Activated T-cell treated with anti-CD3 and anti-CD28 coated beads, Interleukin-2, amount 50 U/mL, for 4 hours (primary cell): ENCODE results near the gene CEP250. TPM values are rescaled to one million over a fixed set of nuclear protein-coding genes. Genes with fewer than 3 reads are reported as not detected.

ENCODE experiments used
- ATAC-seq, 2 donors: fragments of 200-7000 bp; cut with Tn5 transposase; one replicate each; pipeline ENCODE4 v1.10.0; 2021
- DNase-seq: peaks from one replicate; pipeline ENCODE4 v3.0.0-alpha.2; 2020
- H3K27me3 Mint-ChIP-seq: one replicate; pipeline ENCODE4 v1.8.0; 2021; ENCODE audit warnings: low read depth, mixed read lengths
- H3K36me3 Mint-ChIP-seq: one replicate; pipeline ENCODE4 v1.8.0; 2022; ENCODE audit warnings: mixed read lengths; ENCODE audit not compliant: insufficient read depth
- H3K4me1 Mint-ChIP-seq: one replicate; pipeline ENCODE4 v1.8.0; 2021; ENCODE audit warnings: low read depth, mixed read lengths
- H3K4me3 Mint-ChIP-seq: one replicate; pipeline ENCODE4 v1.8.0; 2021; ENCODE audit warnings: mild to moderate bottlenecking, moderate library complexity, mixed read lengths
- H3K9me3 Mint-ChIP-seq: one replicate; pipeline ENCODE4 v1.8.0; 2021; ENCODE audit warnings: mixed read lengths
- total RNA-seq, 3 donors: library from RNA; stranded (reverse); gene quantifications; one replicate each; pipeline ENCODE4 v1.2.1, GENCODE V29; 2021

Gene CEP250
- total RNA-seq, 3 donors from 2014 or later: 27.7 to 31.9 (median 30.9) TPM

DNA sequence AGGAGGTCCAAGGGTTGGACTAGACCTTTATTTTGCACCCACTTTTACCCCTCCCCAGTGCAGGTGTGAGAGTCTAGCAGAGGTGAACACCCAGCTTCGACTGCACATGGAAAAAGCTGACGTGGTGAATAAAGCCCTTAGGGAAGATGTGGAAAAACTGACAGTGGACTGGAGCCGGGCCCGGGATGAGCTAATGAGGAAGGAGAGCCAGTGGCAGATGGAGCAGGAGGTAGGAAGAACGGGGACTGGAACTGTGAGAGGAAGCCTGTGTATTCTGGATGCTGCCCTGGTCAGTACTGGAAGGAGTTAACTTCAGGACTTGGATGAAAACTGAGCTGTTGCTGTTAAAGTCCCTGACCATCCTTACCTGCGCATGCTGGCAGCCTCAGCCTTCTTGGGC, 10.6 kb downstream of the CEP250 start:
- ATAC-seq: no peak
- Mint-ChIP-seq H3K9me3 (no peaks in the 10 kb centered on the region), H3K27me3 (no peaks in the 10 kb centered on the region), H3K4me3 (no peak overlapping the region), H3K36me3 (peaks cover 3% of the 10 kb centered on the region), H3K4me1 (no peaks in the 10 kb centered on the region)
- DNase-seq: no peak

GRCh38 chr20:35466856-35467255, 11.5 kb downstream of the CEP250 start:
- H3K4me3 Mint-ChIP-seq: no peak overlapping the region
- H3K36me3 Mint-ChIP-seq: peaks cover 3% of the 10 kb centered on the region
- H3K9me3 Mint-ChIP-seq: no peaks in the 10 kb centered on the region
- DNase-seq: no peak
- ATAC-seq: no peak
- H3K4me1 Mint-ChIP-seq: no peaks in the 10 kb centered on the region
- no peaks in the 10 kb centered on the region for H3K27me3 Mint-ChIP-seq

- no peaks in the 10 kb centered on the region for H3K4me1 Mint-ChIP-seq
- ATAC-seq (no peak), DNase-seq (no peak)
- H3K4me3 Mint-ChIP-seq: no peak overlapping the region
- H3K9me3 Mint-ChIP-seq: no peaks in the 10 kb centered on the region
- peaks cover 3% of the 10 kb centered on the region for H3K36me3 Mint-ChIP-seq
- no peaks in the 10 kb centered on the region for H3K27me3 Mint-ChIP-seq
These were observed 12.2 kb downstream of the CEP250 start for GRCh38 chr20:35467339-35468224.

DNA sequence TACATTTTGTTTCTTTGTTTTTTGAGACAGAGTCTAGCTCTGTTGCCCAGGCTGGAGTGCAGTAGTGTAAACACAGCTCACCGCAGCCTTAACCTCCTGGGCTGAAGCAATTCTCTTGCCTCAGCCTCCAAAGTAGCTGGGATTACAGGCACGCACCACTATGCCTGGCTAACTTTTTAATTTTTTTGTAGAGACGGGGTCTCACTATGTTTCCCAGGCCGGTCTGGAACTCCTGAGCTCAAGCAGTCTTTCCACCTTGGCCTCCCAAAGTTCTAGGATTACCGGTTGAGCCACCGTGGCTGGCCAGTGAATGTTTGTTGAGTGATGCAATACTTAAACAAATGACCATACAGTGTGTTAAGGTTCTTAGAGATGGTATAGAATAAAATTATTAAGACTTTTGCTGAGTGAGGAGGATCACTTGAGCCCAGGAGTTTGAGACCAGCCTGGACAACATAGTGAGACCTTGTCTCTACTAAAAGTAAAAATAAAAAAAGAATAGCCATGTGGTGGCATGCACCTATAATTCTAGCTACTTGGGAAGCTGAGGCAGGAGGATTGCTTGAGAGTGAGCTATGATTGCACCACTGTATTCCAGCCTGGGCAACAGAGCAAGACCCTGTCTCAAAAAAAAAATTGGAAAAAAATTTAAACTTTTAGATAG, 13.4 kb downstream of the CEP250 start:
- H3K36me3 Mint-ChIP-seq: peaks cover 3% of the 10 kb centered on the region
- no peaks in the 10 kb centered on the region for H3K4me1 Mint-ChIP-seq
- H3K4me3 Mint-ChIP-seq: no peak overlapping the region
- ATAC-seq (no peak), DNase-seq (no peak)
- no peaks in the 10 kb centered on the region for H3K27me3 Mint-ChIP-seq
- H3K9me3 Mint-ChIP-seq: no peaks in the 10 kb centered on the region

GRCh38 chr20:35472209-35472608, 16.8 kb downstream of the CEP250 start:
- H3K9me3 Mint-ChIP-seq: no peaks in the 10 kb centered on the region
- DNase-seq (no peak), ATAC-seq (no peak)
- H3K27me3 Mint-ChIP-seq: no peaks in the 10 kb centered on the region
- no peaks in the 10 kb centered on the region for H3K4me1 Mint-ChIP-seq
- H3K4me3 Mint-ChIP-seq: no peak overlapping the region
- no peaks in the 10 kb centered on the region for H3K36me3 Mint-ChIP-seq

DNA sequence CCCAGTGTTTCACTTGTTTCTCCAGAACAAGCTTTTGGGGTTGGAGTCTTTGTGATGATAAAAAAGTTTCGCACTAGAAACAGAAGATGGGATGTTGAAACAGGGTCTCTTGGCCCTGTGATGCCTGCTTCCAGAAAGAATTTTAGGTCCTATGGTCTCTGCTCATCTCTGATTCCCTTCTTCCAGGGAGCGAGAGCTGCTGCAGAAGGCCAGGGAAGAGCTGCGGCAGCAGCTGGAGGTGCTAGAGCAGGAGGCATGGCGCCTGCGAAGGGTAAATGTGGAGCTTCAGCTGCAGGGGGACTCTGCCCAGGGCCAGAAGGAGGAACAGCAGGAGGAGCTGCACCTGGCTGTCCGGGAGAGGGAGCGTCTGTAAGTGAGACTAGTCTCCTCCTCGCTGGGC, 18.3 kb downstream of the CEP250 start:
- Mint-ChIP-seq H3K4me1 (no peaks in the 10 kb centered on the region), H3K27me3 (no peaks in the 10 kb centered on the region), H3K9me3 (no peaks in the 10 kb centered on the region), H3K36me3 (peaks cover 5% of the 10 kb centered on the region), H3K4me3 (no peak overlapping the region)
- DNase-seq: no peak
- ATAC-seq: no peak

DNA sequence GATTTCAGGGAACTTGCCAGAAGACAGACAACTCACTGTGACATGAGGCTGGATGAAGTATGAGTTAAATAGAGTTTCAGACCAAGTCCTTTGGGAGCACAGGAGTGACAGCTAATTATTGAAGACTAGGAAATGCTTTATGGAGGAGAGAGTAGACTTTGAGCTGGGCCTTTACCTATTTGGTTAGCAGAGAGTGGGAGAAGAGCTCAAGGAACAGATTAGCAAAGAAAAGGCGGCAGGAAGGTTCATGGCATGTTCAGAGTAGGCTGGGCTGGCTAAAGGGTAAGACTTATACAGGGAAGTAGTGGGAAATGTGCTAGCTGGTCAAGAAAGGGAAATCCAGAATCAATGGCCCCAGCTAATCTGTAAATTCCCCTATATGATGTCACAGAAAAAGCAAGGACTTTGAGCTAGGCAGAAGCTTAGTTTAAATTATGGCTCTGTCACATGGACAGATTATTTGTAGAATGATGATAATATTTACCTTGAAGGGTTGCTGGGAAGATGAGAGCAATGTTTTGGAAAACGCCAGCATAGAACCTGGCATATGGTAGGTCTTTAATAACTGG, 19.0 kb downstream of the CEP250 start:
- ATAC-seq (no peak), DNase-seq (no peak)
- Mint-ChIP-seq H3K27me3 (no peaks in the 10 kb centered on the region), H3K36me3 (peaks cover 5% of the 10 kb centered on the region), H3K9me3 (no peaks in the 10 kb centered on the region), H3K4me1 (no peaks in the 10 kb centered on the region), H3K4me3 (no peak overlapping the region)

DNA sequence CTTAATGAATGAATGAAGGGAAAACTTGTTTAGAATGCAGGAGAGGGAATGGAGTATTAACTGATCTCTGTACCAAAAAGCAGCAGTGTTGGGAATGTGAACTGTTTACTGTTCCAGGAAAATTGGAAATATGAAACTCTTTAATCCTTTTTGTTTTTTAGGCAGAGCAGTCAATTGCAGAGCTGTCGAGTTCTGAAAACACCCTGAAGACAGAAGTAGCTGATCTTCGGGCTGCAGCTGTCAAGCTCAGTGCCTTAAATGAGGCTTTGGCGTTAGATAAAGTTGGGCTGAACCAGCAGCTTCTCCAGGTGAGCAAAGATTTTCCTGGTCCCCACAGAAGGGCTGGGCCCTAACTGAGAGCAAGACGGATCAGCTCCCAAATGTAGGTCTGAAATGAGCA, 20.9 kb downstream of the CEP250 start:
- H3K4me3 Mint-ChIP-seq: no peak overlapping the region
- no peak for DNase-seq
- no peaks in the 10 kb centered on the region for H3K4me1 Mint-ChIP-seq

DNA sequence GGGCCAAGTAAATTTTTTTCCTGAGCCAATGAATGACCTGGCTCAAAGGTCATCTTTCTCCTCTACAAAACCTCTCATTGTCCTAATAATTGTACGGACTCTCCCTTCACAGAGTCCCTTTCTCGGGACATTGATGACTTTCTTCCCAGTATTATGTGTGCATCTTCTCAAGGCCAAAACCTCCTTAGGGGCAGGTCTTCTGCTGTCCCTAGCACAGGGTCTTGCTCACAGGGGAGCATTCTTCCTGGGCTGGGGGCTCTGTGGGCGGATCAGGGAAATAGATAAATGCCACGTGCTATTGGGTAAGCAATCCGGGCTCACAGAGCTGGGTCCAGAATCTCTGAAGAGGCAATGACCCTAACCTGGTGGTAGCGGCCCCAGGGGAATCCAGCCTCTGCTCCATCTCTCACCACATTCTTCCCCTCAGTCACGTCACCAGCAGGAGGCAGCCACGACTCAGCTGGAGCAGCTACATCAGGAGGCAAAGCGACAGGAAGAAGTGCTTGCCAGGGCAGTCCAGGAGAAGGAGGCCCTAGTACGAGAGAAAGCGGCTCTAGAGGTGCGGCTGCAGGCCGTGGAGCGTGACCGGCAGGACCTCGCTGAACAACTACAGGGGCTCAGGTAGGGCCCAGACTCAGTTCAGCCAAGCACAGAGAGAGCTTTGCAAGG, 23.5 kb downstream of the CEP250 start:
- no peaks in the 10 kb centered on the region for H3K9me3 Mint-ChIP-seq
- H3K4me1 Mint-ChIP-seq: no peaks in the 10 kb centered on the region

More for the DNA sequence above, 20.9 kb downstream of the CEP250 start:
- Mint-ChIP-seq H3K36me3 (peaks cover 11% of the 10 kb centered on the region), H3K27me3 (no peaks in the 10 kb centered on the region), H3K9me3 (no peaks in the 10 kb centered on the region)
- no peak for ATAC-seq

GRCh38 chr20:35479798-35480197, 24.4 kb downstream of the CEP250 start:
- no peak for ATAC-seq
- Mint-ChIP-seq H3K4me1 (peaks cover 2% of the 10 kb centered on the region), H3K27me3 (no peaks in the 10 kb centered on the region), H3K4me3 (no peak overlapping the region), H3K9me3 (no peaks in the 10 kb centered on the region), H3K36me3 (peaks cover 21% of the 10 kb centered on the region)
- DNase-seq: no peak

More for the DNA sequence above, 23.5 kb downstream of the CEP250 start:
- no peak overlapping the region for H3K4me3 Mint-ChIP-seq
- ATAC-seq (peak in 1 of 2 donors; percentile 40), DNase-seq (no peak)
- peaks cover 15% of the 10 kb centered on the region for H3K36me3 Mint-ChIP-seq
- no peaks in the 10 kb centered on the region for H3K27me3 Mint-ChIP-seq

DNA sequence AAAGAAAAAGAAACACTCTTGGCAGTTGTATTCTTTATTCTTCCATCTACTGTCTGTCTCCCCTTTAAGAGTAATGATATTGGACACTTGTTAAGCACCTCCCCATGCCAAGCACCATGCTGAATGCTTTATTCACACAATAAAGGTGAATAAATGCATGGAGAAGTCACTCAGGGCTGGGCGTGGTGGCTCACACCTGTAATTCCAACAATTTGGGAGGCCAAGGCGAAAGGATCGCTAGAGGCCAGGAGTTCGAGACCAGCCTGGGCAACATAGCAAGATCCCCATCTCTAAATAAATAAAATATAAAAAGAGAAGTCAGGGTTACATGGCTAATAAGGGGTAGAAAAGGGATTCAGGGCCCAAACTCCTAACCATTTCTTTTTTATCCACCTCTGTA, 32.1 kb downstream of the CEP250 start:
- Mint-ChIP-seq H3K9me3 (no peaks in the 10 kb centered on the region), H3K27me3 (no peaks in the 10 kb centered on the region), H3K4me1 (peaks cover 46% of the 10 kb centered on the region), H3K4me3 (no peak overlapping the region), H3K36me3 (peaks cover 20% of the 10 kb centered on the region)
- DNase-seq: no peak
- ATAC-seq: no peak

DNA sequence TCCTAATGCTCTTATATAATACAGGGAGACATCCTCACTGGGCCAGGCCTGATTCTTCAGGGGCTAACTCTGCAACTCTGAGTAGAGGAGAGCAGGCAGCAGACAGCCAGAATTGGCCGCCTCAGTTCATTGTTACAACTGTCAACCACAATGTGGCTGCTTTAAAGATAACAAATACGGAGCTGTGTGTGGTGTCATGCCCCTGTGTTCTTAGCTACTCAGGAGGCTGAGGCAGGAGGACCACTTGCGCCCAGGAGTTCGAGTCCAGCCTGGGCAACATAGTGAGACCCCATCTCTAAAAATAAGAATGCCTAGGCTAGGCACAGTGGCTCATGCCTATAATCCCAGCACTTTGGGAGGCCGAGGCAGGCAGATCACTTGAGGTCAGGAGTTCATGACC, 34.3 kb downstream of the CEP250 start:
- peak overlapping the region; percentile 98 for H3K4me3 Mint-ChIP-seq
- DNase-seq (no peak), ATAC-seq (no peak)
- H3K9me3 Mint-ChIP-seq: no peaks in the 10 kb centered on the region
- H3K4me1 Mint-ChIP-seq: peaks cover 52% of the 10 kb centered on the region
- peaks cover 20% of the 10 kb centered on the region for H3K36me3 Mint-ChIP-seq
- no peaks in the 10 kb centered on the region for H3K27me3 Mint-ChIP-seq

DNA sequence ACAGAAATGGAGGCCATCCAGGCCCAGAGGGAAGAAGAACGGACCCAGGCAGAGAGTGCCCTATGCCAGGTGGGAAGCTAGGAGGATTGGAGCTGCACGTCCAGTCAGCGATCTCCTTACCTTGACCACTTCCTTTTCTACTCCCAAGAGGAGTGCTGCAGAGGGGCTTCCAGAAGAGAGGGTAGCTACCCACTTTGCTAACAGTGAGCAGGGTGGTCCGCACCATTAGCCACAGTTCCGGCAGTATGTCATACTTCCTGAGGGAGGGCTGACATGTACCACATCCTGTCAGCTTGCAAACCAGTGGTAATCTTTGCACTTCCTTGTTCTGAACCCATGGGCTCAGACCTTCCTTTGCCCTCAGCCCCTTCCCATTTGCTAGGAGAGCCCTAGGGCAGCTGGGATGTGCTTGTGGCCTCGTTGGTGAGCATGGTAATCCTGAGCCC, 35.4 kb downstream of the CEP250 start:
- H3K4me1 Mint-ChIP-seq: peaks cover 55% of the 10 kb centered on the region
- no peaks in the 10 kb centered on the region for H3K9me3 Mint-ChIP-seq
- ATAC-seq: peak; percentile 99
- H3K4me3 Mint-ChIP-seq: peak overlapping the region; percentile 98
- peaks cover 29% of the 10 kb centered on the region for H3K36me3 Mint-ChIP-seq
- H3K27me3 Mint-ChIP-seq: no peaks in the 10 kb centered on the region
- DNase-seq: peak; percentile 44

DNA sequence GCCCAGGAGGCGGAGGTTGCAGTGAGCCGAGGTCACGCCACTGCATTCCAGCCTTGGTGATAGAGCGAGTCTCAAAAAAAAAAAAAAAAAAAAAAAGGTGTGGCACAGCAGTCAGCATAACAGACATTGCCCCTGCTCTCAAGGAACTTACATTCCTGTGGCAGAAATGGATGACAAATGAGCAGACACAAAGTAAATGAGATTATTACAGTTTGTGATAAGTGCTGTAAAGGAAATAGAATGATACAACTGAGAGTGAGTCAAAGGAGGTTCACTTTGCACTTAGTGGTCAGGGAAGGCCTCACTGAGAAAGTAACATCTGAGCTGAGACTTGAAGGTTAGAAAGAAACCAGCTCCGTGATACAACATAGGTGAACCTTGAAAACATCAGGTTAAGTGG, 36.4 kb downstream of the CEP250 start:
- no peaks in the 10 kb centered on the region for H3K27me3 Mint-ChIP-seq
- peaks cover 32% of the 10 kb centered on the region for H3K36me3 Mint-ChIP-seq
- no peaks in the 10 kb centered on the region for H3K9me3 Mint-ChIP-seq
- no peak for DNase-seq
- peak; percentile 38 to 55 for ATAC-seq
- H3K4me3 Mint-ChIP-seq: peak overlapping the region; percentile 98
- peaks cover 51% of the 10 kb centered on the region for H3K4me1 Mint-ChIP-seq
